ENCODE measurements around the gene CCDC15. TPM values are rescaled to one million over a fixed set of nuclear protein-coding genes. Genes with fewer than 3 reads are reported as not detected.

Gene CCDC15
- polyA plus RNA-seq, 2 of the 4 experiments (the other 2 are of a cell fraction) = 0.58 to 1.3 TPM

DNA sequence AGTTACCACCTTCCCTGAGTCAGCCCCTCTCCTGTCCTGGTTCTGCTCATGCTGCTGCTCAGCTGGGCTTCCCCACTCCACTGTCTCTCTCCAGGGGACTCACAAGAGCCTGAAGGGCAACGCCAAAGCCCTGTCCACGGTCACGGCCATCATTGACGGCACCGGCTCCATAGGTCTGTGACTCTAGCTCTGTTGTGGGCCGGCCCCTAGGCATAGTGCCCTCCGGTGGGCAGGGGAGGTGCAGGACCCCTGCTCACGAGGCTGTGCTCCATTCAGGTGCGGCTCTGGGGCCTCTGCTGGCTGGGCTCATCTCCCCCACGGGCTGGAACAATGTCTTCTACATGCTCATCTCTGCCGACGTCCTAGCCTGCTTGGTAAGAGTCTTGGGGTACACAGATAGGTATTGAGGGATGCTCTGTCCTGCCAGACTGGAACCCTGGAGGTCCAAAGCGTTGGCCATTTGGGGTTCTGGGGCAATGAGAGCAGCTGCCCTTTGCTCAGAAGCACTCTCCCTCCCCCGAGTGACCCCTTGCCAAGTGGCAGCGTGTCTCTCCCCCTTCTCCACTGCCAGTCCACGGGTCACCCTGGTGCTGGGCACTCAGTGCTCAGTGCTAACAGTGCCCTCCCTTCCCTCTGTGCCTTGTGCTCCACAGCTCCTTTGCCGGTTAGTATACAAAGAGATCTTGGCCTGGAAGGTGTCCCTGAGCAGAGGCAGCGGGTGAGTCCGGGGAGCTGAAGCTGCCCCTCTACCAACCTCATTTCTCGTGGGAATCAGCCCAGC, 131.5 kb downstream of the CCDC15 start:
- no peak for ATAC-seq

DNA sequence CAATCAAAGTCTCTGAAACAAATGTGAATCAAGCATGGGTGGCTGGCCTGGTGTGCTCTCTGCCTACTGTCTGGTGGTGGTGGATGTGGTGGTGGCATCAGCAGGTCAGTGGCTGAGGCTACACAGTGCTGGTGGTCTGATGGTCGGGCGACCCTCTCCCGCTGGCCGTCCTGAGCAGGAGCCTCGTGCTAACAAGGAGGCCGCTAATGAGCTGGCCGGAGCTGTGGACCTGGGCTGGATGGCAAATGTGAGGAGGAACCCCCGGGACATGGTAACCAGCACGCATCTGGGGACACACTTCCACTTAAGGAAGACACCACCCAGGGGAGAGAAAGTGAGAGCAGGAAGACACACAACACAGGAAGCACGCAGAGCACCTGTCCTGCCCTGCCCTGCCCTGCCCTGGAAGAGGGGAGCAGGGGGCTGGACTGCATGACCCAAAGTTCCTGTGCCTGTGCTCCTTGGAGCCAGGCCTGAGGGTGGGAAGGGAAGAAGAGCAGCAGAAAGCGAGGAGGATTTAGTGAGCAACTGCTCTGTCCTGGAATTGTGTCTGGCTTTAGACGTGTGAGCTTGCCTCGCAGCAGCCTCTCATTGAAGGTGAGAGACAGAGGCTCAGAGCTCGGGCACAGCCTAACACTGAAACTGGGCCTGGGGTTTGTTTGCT, 132.8 kb downstream of the CCDC15 start:
- Histone ChIP-seq H3K9me3 (no peaks in the 10 kb centered on the region), H3K4me1 (no peaks in the 10 kb centered on the region), H3K4me2 (no peak overlapping the region), H3K4me3 (no peak overlapping the region), H3K27ac (no peak overlapping the region)
- ChIA-PET POLR2A (no interaction called here), CTCF (no interaction called here)
- WGBS (ENCODE audit: missing lambda C conversion rate) = 71% methylated on average over 13 of the region's 14 CpGs
- no peak for DNase-seq (ENCODE audit: low read depth in 1 of 2, low spot score in 1 of 2)
- FAIRE-seq = no peak
- no peak for TF ChIP-seq NR3C1 (IDR thresholded peaks at IDR 0.05)
- TF ChIP-seq MYC (IDR thresholded peaks at IDR 0.05; ENCODE audit: borderline replicate concordance, low read length) = no peak
- ATAC-seq = no peak

More for the DNA sequence above, 131.5 kb downstream of the CCDC15 start:
- no peak overlapping the region for H3K4me2 ChIP-seq
- POLR2A ChIA-PET = no interaction called here
- TF ChIP-seq NFE2L2 (conservative IDR thresholded peaks at IDR 0.05; ENCODE audit: low read length) (no peak), REST (IDR thresholded peaks at IDR 0.05) (no peak), MAX (IDR thresholded peaks at IDR 0.05) (no peak), RNF2 (IDR thresholded peaks at IDR 0.05; ENCODE audit: borderline replicate concordance, low read depth) (no peak), CHD4 (IDR thresholded peaks at IDR 0.05; ENCODE audit: borderline replicate concordance) (no peak), MAFK (IDR thresholded peaks at IDR 0.05; ENCODE audit: partially characterized antibody) (no peak), HDAC2 (IDR thresholded peaks at IDR 0.05) (no peak), FOXS1 (CRISPR knock-in tag; IDR thresholded peaks at IDR 0.05) (no peak), EP300 (IDR thresholded peaks at IDR 0.05) (no peak), ZC3H11A (IDR thresholded peaks at IDR 0.05) (no peak), MYC (IDR thresholded peaks at IDR 0.05; ENCODE audit: borderline replicate concordance, low read length) (no peak), HOXA7 (CRISPR knock-in tag; IDR thresholded peaks at IDR 0.05) (no peak), TP53 (CRISPR knock-in tag; IDR thresholded peaks at IDR 0.05) (no peak), HOXB13 (CRISPR knock-in tag; IDR thresholded peaks at IDR 0.05; ENCODE audit: low read depth) (no peak)
- no peaks in the 10 kb centered on the region for H3K9me3 ChIP-seq
- FAIRE-seq (no peak), DNase-seq (ENCODE audit: low read depth in 1 of 2, low spot score in 1 of 2) (no peak)
- 52% methylated on average over 10 of the region's 20 CpGs for WGBS (ENCODE audit: missing lambda C conversion rate)
- H3K27ac ChIP-seq = no peak overlapping the region
- H3K4me1 ChIP-seq = no peaks in the 10 kb centered on the region
- H3K4me3 ChIP-seq = no peak overlapping the region
- CTCF ChIA-PET = no interaction called here

DNA sequence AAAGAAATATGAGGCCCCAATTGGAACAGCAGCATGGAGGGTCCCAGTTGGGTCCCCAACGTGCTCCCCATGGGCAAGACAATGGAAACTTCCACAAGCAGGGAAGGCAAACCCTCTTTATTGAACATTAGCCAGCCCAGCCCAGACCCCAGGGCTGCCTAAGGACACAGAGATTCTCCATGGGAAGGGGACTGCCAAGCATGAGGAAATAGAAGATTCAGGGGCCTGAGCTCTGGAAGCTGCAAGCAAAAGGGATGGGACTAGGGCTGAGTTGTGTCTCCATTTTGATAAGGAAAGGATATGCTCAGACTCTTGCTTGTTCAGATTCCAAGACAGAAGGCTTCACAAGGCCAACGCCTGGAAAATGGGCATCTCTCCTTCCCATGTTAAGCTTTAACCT, 134.1 kb downstream of the CCDC15 start:
- H3K4me3 ChIP-seq = no peak overlapping the region
- FAIRE-seq (no peak), DNase-seq (ENCODE audit: low read depth in 1 of 2, low spot score in 1 of 2) (no peak), ATAC-seq (no peak)
- H3K27ac ChIP-seq = no peak overlapping the region
- no peaks in the 10 kb centered on the region for H3K9me3 ChIP-seq
- WGBS (ENCODE audit: missing lambda C conversion rate) = 44% methylated on average over 2 of the region's 2 CpGs
- CTCF ChIA-PET = no interaction called here
- H3K4me2 ChIP-seq = no peak overlapping the region
- POLR2A ChIA-PET = interaction anchor here (0.7 kb wide), 1 partner anchor 149 kb away, joined by 4 read pairs; no protein-coding TSS in a partner anchor
- H3K4me1 ChIP-seq = no peaks in the 10 kb centered on the region
- TF ChIP-seq KDM5A (IDR thresholded peaks at IDR 0.05) (no peak), FOSB (CRISPR knock-in tag; IDR thresholded peaks at IDR 0.05) (no peak), ZSCAN20 (CRISPR knock-in tag; IDR thresholded peaks at IDR 0.05) (no peak), EHF (CRISPR knock-in tag; IDR thresholded peaks at IDR 0.05) (no peak), RAD21 (conservative IDR thresholded peaks at IDR 0.05 in 1 of 2, IDR thresholded peaks at IDR 0.05 in 1 of 2) (no peak), JUN (IDR thresholded peaks at IDR 0.05) (no peak), CEBPB (IDR thresholded peaks at IDR 0.05) (no peak), BCL3 (IDR thresholded peaks at IDR 0.05) (no peak), POLR2A (IDR thresholded peaks at IDR 0.05; ENCODE audit: low read length) (no peak), HES2 (IDR thresholded peaks at IDR 0.05) (no peak), FOSL2 (IDR thresholded peaks at IDR 0.05) (no peak), FOSL2 (CRISPR knock-in tag; IDR thresholded peaks at IDR 0.05) (no peak), FOXS1 (CRISPR knock-in tag; IDR thresholded peaks at IDR 0.05) (no peak)
